Activated T-cell treated with anti-CD3 and anti-CD28 coated beads for 24 hours (primary cell): ENCODE data around the gene PIK3CG.
"Not testable (repeated sequence)": the region's sequence is repeated elsewhere in the genome, so short reads cannot be mapped to it uniquely, and the experiment has no call there.

Source experiments
- DNase-seq: peaks from one replicate; pipeline ENCODE4 v3.0.0-alpha.2; 2020; ENCODE audit warnings: low read depth

Gene PIK3CG

DNA sequence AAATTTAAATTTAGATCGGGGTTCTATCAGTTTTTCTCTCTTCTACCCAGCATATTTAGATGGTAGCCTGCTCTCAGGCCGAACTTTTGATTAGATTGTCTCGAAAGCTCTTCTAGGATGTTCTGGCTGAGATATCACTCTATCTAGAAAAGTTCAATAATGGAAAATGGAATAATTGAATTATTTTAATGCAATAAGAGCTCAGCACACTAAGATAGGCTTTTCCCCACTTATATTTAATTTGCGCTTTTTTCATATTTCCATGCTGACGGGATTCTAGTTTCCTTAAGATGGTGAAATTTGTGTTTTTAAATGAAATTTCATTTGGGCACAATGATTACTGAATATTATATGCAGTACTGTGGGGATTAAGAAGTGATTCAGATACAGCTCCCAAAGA lies 73.7 kb downstream of the PIK3CG start:
- DNase-seq, result no peak

DNA sequence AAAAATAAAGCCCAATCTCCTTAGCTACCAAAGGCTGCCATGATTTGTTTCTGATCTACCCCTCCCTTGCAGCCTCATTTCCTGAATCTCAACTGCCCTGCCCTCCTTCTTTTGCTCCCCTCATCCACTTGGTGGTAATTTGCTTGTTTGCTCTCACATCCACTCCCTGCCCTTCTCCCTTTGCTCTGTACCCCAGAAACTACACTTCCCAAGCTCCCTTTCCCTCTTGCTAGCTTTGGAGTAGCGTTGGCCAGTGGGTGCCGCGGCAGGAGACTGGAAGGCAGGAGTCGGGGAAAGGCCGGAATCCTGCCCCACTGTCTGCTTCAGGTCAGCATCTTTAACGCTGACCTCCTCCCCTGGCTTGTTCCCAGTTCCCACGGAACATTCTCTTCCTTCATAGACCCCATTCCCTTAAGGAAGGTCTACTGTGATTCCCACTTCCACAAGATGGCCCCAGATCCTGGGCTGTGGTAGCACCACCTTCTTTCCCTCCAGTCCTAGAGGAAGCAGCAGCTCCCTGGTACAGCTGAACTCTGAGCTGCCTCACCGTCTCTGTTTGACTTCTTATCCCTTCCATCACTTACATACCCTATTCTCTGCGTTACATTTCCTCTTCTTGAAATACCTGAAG lies 79.1 kb downstream of the PIK3CG start:
- DNase-seq, result no peak

DNA sequence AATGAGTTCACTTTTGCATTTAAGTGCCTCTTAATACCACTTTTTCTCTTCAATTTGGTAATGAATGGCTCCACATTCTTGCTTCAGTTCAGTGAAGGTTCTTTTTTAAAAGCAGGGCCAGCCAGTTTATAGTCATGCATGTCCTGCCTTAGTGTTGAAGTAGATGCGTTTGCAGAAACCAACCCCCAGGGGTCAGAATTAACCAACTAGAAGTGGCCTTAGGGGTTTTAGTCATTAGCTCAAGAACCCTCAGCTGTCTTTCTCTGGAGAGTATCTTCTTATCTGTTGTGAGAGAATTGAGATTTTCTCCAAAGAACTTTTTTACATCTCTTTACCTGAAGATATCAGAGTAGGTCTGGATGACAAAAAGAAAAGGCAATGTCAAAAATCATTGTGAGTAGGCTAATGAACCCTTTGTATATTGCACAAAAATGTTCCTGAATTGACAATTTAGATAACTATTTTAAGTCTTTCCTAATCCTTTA lies 82.2 kb downstream of the PIK3CG start:
- DNase-seq, result no peak

DNA sequence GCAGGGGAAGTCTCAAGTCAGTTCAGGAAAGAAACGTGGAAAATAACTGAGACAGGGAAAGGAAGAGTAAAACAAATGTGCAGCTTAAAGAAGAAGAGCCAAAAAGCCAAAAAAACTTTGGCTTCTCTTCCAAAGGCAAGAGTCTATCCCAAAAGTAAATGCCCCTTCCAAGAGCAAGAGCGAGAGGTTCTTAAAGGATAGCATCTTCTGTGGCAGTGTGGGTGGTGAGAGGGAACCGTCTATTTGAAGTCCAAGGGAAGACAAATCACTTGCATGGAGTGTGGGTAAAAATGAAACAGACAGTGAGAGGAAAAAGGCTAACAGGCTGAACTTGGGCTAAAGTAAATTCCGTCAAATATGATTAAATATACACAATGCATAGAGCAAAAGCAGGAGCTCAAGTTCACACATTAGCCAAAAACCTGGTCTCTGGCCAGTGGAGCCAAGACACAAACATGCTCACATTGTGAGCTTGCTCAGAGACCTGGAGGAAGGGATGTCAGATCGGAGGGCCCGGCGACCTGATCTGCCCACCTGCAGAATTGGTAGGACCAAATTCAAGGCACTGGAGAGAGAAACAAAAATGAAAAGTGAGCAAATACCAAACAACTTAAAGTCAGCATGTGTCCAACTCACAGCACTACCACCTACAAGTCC lies 87.0 kb downstream of the PIK3CG start:
- no peak for DNase-seq

DNA sequence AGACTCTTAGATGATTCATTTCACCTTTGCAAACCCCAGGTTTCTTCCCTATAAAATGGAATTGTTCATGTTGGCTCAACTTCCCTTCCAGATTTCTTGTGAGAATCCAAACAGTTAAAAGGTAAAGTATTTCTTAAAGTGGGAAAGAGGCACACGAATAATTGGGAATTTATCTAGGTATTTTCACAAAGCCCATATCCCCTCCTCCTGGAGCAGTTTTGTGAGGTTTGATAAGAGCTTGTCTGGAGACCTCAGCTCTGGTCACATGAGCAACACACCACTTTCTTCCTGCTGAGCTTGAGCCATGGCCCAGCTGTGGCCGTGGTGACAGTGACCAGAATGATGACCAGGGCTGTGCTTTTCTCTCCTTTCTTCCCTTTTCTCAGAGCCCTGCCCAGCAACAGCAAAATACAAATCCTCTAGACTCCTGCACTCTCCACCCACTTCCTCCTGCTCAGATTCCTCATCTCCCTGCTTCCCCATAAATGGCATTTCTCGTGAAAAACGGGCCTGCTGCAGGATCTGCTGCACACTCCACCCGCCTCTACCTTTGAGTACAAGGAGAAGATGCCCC lies 87.7 kb downstream of the PIK3CG start:
- DNase-seq, result no peak

DNA sequence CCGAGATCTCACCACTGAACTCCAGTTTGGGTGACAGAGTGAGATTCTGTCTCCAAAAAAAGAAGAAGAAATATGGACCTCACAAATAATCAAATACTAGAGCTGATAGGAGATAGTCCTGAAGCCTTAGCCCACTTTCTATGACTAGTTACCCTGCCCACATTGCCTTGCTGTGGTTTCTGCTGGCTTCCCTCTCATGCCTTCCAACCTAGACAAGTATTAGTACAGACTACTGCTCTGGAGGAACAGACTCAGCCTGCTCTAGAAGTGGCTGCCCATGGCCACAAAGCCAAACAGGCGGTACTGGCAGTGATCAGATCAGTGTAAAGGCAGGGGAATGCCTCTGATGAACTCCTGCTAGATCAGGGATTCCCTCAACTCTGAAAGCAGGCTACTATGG lies 89.8 kb downstream of the PIK3CG start:
- no peak for DNase-seq

DNA sequence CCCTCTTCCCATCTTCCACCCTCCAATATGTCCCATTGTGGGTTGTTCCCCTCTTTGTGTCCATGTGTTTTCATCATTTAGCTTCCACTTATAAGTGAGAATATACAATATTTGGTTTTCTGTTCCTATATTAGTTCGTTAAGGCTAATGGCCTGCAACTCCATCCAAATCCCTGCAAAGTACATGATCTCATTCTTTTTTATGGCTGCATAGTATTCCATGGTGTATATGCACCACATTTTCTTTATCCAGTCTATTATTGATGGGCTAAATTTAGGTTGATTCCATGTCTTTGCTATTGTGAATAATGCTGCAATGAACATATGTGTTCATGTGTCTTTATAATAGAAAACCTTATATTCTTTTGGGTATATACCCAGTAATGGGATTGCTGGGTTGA lies 90.8 kb downstream of the PIK3CG start:
- DNase-seq, result not testable (repeated sequence)
